Measurements from ENCODE around the gene B4GALT5.

Gene B4GALT5

DNA sequence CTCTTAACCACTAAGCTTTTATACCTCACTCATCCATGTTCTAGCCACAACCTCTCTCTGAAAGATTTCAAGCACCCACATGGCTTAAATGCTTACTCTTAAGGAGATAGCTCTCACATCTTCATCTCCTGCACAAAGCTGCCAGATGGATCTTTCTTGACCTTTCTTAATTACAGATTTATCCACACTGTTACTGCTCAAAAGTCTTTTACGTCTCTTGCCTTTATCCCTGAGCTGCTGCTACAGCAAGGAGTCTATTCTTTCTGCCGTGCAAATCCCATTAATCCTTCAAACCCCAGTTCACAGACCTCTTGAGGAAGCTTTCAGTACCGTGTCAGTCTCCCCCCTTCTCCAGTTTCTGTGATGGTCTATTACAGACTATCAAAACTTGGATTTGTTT, 54.6 kb downstream of the B4GALT5 start:
- H3K4me3 ChIP-seq (ENCODE audit: low read depth in 1 of 2, low read length in 2 of 2) = no peak overlapping the region
- H3K9me3 ChIP-seq (ENCODE audit: control insufficient read depth in 1 of 2, low read length in 2 of 2) = no peaks in the 10 kb centered on the region
- H3K4me1 ChIP-seq (ENCODE audit: control insufficient read depth in 1 of 2, insufficient read depth in 2 of 2, low read length in 2 of 2) = peaks cover 41 to 49% of the 10 kb centered on the region in 2 donors
- H3K27me3 ChIP-seq (ENCODE audit: control insufficient read depth in 1 of 2, insufficient read depth in 2 of 2, low read length in 2 of 2) = no peaks in the 10 kb centered on the region
- H3K36me3 ChIP-seq (ENCODE audit: control insufficient read depth in 1 of 2, insufficient read depth in 2 of 2, low read length in 2 of 2) = peaks cover 9 to 12% of the 10 kb centered on the region in 2 donors
- no peak overlapping the region for H3K9ac ChIP-seq (ENCODE audit: low read depth in 1 of 2, low read length in 2 of 2)
- H3K27ac ChIP-seq (ENCODE audit: low read depth, low read length) = no peak overlapping the region

GRCh38 chr20:49658508-49658907, 55.2 kb downstream of the B4GALT5 start:
- Histone ChIP-seq H3K9ac (ENCODE audit: low read depth in 1 of 2, low read length in 2 of 2) (no peak overlapping the region), H3K4me1 (ENCODE audit: control insufficient read depth in 1 of 2, insufficient read depth in 2 of 2, low read length in 2 of 2) (peaks cover 41 to 49% of the 10 kb centered on the region in 2 donors), H3K27me3 (ENCODE audit: control insufficient read depth in 1 of 2, insufficient read depth in 2 of 2, low read length in 2 of 2) (no peaks in the 10 kb centered on the region), H3K4me3 (ENCODE audit: low read depth in 1 of 2, low read length in 2 of 2) (no peak overlapping the region), H3K9me3 (ENCODE audit: control insufficient read depth in 1 of 2, low read length in 2 of 2) (no peaks in the 10 kb centered on the region), H3K27ac (ENCODE audit: low read depth, low read length) (no peak overlapping the region), H3K36me3 (ENCODE audit: control insufficient read depth in 1 of 2, insufficient read depth in 2 of 2, low read length in 2 of 2) (peaks cover 15 to 17% of the 10 kb centered on the region in 2 donors)

DNA sequence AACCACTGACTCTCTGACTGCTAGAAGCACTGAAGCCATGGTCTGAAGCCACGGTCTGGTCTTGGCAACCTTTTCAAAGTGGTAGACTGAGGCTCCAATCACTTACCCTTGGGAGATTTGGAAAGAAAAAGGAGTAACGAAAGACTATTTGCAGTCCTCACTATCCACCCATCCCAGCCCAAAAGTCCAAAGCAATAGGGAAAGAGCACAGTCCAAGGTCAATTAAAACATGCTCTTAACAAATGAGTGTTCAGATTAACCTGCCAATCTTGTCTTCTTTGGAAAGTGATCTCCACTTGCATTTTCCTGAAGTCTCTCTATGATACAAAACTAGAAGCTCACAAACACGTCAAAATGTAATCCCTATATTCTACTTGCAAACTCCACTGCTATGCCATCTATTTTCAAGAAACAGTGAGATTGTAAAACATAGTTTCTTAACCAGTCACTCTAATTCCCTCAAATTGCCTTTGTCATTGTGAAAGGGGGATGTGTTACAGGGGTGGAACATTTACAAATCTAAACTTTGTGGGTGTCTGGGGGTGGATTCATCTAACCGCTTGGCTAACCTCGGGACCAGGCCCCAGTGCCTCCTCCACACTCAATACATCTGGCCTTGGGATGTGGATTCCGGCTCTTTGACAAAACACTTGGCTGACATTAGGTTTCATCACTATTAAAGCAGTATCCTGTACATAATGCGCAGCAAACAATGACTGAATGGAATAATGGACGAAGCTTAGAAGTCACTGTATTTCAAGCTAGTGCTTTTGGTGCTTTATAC, 56.4 kb downstream of the B4GALT5 start:
- no peaks in the 10 kb centered on the region for H3K9me3 ChIP-seq (ENCODE audit: control insufficient read depth in 1 of 2, low read length in 2 of 2)
- H3K27ac ChIP-seq (ENCODE audit: low read depth, low read length) = no peak overlapping the region
- peaks cover 26 to 29% of the 10 kb centered on the region in 2 donors for H3K36me3 ChIP-seq (ENCODE audit: control insufficient read depth in 1 of 2, insufficient read depth in 2 of 2, low read length in 2 of 2)
- peaks cover 39 to 49% of the 10 kb centered on the region in 2 donors for H3K4me1 ChIP-seq (ENCODE audit: control insufficient read depth in 1 of 2, insufficient read depth in 2 of 2, low read length in 2 of 2)
- H3K4me3 ChIP-seq (ENCODE audit: low read depth in 1 of 2, low read length in 2 of 2) = no peak overlapping the region
- no peak overlapping the region for H3K9ac ChIP-seq (ENCODE audit: low read depth in 1 of 2, low read length in 2 of 2)
- H3K27me3 ChIP-seq (ENCODE audit: control insufficient read depth in 1 of 2, insufficient read depth in 2 of 2, low read length in 2 of 2) = no peaks in the 10 kb centered on the region

- Histone ChIP-seq H3K9ac (ENCODE audit: low read depth in 1 of 2, low read length in 2 of 2) (no peak overlapping the region), H3K9me3 (ENCODE audit: control insufficient read depth in 1 of 2, low read length in 2 of 2) (no peaks in the 10 kb centered on the region), H3K36me3 (ENCODE audit: control insufficient read depth in 1 of 2, insufficient read depth in 2 of 2, low read length in 2 of 2) (peaks cover 26 to 34% of the 10 kb centered on the region in 2 donors), H3K27ac (ENCODE audit: low read depth, low read length) (no peak overlapping the region), H3K4me1 (ENCODE audit: control insufficient read depth in 1 of 2, insufficient read depth in 2 of 2, low read length in 2 of 2) (peaks cover 30 to 40% of the 10 kb centered on the region in 2 donors), H3K4me3 (ENCODE audit: low read depth in 1 of 2, low read length in 2 of 2) (no peak overlapping the region), H3K27me3 (ENCODE audit: control insufficient read depth in 1 of 2, insufficient read depth in 2 of 2, low read length in 2 of 2) (no peaks in the 10 kb centered on the region)
These were observed 57.4 kb downstream of the B4GALT5 start for GRCh38 chr20:49656304-49656703.

DNA sequence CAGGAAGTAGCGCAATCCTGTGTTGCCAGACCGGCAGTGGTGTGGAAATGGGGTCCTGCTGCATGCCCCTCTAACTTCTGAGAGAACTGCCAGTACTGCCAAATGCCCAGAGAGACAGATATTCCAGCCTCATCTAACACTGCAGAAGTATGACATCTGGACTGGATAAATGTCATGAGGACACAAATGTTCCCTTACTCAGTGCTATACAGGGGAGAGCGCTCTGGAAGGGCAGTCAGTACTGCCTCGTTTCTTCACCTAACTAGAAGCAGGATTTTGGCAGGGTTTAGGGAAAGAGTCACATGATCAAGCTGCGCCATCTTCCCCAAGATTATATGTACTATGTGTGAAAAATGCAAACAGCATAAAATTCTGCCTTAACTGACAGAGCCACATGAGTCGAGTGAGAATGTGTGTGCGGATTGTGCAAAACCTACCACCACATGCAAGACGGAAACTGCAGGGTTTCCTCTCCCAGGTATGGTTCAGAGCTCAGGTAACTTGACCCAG, 59.7 kb downstream of the B4GALT5 start:
- Histone ChIP-seq H3K4me3 (ENCODE audit: low read depth in 1 of 2, low read length in 2 of 2) (no peak overlapping the region), H3K27ac (ENCODE audit: low read depth, low read length) (no peak overlapping the region), H3K9me3 (ENCODE audit: control insufficient read depth in 1 of 2, low read length in 2 of 2) (no peaks in the 10 kb centered on the region), H3K36me3 (ENCODE audit: control insufficient read depth in 1 of 2, insufficient read depth in 2 of 2, low read length in 2 of 2) (peaks cover 26 to 38% of the 10 kb centered on the region in 2 donors), H3K9ac (ENCODE audit: low read depth in 1 of 2, low read length in 2 of 2) (no peak overlapping the region), H3K4me1 (ENCODE audit: control insufficient read depth in 1 of 2, insufficient read depth in 2 of 2, low read length in 2 of 2) (peaks cover 24 to 29% of the 10 kb centered on the region in 2 donors), H3K27me3 (ENCODE audit: control insufficient read depth in 1 of 2, insufficient read depth in 2 of 2, low read length in 2 of 2) (no peaks in the 10 kb centered on the region)

GRCh38 chr20:49649672-49650071, 64.0 kb downstream of the B4GALT5 start:
- H3K36me3 ChIP-seq (ENCODE audit: control insufficient read depth in 1 of 2, insufficient read depth in 2 of 2, low read length in 2 of 2) = peaks cover 44 to 73% of the 10 kb centered on the region in 2 donors
- H3K9ac ChIP-seq (ENCODE audit: low read depth in 1 of 2, low read length in 2 of 2) = no peak overlapping the region
- H3K9me3 ChIP-seq (ENCODE audit: control insufficient read depth in 1 of 2, low read length in 2 of 2) = no peaks in the 10 kb centered on the region
- H3K4me3 ChIP-seq (ENCODE audit: low read depth in 1 of 2, low read length in 2 of 2) = no peak overlapping the region
- H3K27ac ChIP-seq (ENCODE audit: low read depth, low read length) = no peak overlapping the region
- H3K27me3 ChIP-seq (ENCODE audit: control insufficient read depth in 1 of 2, insufficient read depth in 2 of 2, low read length in 2 of 2) = no peaks in the 10 kb centered on the region
- H3K4me1 ChIP-seq (ENCODE audit: control insufficient read depth in 1 of 2, insufficient read depth in 2 of 2, low read length in 2 of 2) = no peaks in the 10 kb centered on the region

DNA sequence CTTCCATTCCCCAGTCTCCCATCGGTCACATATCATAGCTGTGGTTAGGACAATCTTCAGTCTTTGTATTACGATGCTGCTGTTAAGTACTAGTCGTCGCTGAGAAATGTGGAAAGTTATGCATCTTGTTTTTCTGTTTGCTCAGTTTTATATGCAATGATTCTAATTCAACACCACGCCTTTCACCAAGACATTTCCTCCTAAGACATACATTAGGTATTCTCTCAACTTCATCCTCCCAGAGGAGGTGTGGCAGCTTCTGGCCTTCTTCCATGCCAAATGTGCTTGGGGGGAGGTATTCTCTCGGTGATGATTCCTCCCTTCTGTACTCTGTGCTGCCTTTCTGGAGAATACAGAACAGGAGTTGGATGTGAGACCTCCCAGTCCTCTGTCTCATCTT, 66.1 kb downstream of the B4GALT5 start:
- Histone ChIP-seq H3K9me3 (ENCODE audit: control insufficient read depth in 1 of 2, low read length in 2 of 2) (no peaks in the 10 kb centered on the region), H3K27ac (ENCODE audit: low read depth, low read length) (no peak overlapping the region), H3K4me1 (ENCODE audit: control insufficient read depth in 1 of 2, insufficient read depth in 2 of 2, low read length in 2 of 2) (peaks cover 7 to 10% of the 10 kb centered on the region in 2 donors), H3K4me3 (ENCODE audit: low read depth in 1 of 2, low read length in 2 of 2) (no peak overlapping the region), H3K9ac (ENCODE audit: low read depth in 1 of 2, low read length in 2 of 2) (no peak overlapping the region), H3K27me3 (ENCODE audit: control insufficient read depth in 1 of 2, insufficient read depth in 2 of 2, low read length in 2 of 2) (no peaks in the 10 kb centered on the region), H3K36me3 (ENCODE audit: control insufficient read depth in 1 of 2, insufficient read depth in 2 of 2, low read length in 2 of 2) (peaks cover 39 to 70% of the 10 kb centered on the region in 2 donors)

GRCh38 chr20:49646528-49646927, 67.2 kb downstream of the B4GALT5 start:
- peaks cover 15 to 20% of the 10 kb centered on the region in 2 donors for H3K4me1 ChIP-seq (ENCODE audit: control insufficient read depth in 1 of 2, insufficient read depth in 2 of 2, low read length in 2 of 2)
- H3K27me3 ChIP-seq (ENCODE audit: control insufficient read depth in 1 of 2, insufficient read depth in 2 of 2, low read length in 2 of 2) = no peaks in the 10 kb centered on the region
- no peak overlapping the region for H3K27ac ChIP-seq (ENCODE audit: low read depth, low read length)
- H3K9me3 ChIP-seq (ENCODE audit: control insufficient read depth in 1 of 2, low read length in 2 of 2) = no peaks in the 10 kb centered on the region
- no peak overlapping the region for H3K4me3 ChIP-seq (ENCODE audit: low read depth in 1 of 2, low read length in 2 of 2)
- H3K36me3 ChIP-seq (ENCODE audit: control insufficient read depth in 1 of 2, insufficient read depth in 2 of 2, low read length in 2 of 2) = peaks cover 38 to 72% of the 10 kb centered on the region in 2 donors
- H3K9ac ChIP-seq (ENCODE audit: low read depth in 1 of 2, low read length in 2 of 2) = no peak overlapping the region

DNA sequence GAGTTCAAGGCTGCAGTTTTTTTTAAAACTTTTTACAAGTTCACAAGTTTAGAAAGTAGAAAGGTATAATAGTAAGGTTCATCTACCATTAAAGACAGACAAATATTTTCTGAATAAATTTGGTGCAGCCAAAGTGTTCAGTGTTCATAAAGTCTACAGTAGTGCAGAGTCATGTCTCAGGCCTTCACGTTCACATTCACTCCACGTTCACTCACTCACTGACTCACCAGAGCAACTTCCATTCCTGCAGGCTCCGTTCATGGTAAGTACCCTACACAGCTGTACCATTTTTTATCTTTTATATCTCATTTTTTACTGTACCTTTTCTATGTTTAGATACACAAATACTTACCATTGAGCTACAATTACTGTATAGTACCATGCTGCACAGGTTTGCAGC, 67.6 kb downstream of the B4GALT5 start:
- no peaks in the 10 kb centered on the region for H3K9me3 ChIP-seq (ENCODE audit: control insufficient read depth in 1 of 2, low read length in 2 of 2)
- no peak overlapping the region for H3K9ac ChIP-seq (ENCODE audit: low read depth in 1 of 2, low read length in 2 of 2)
- peaks cover 18 to 22% of the 10 kb centered on the region in 2 donors for H3K4me1 ChIP-seq (ENCODE audit: control insufficient read depth in 1 of 2, insufficient read depth in 2 of 2, low read length in 2 of 2)
- no peak overlapping the region for H3K27ac ChIP-seq (ENCODE audit: low read depth, low read length)
- peaks cover 42 to 76% of the 10 kb centered on the region in 2 donors for H3K36me3 ChIP-seq (ENCODE audit: control insufficient read depth in 1 of 2, insufficient read depth in 2 of 2, low read length in 2 of 2)
- H3K27me3 ChIP-seq (ENCODE audit: control insufficient read depth in 1 of 2, insufficient read depth in 2 of 2, low read length in 2 of 2) = no peaks in the 10 kb centered on the region
- no peak overlapping the region for H3K4me3 ChIP-seq (ENCODE audit: low read depth in 1 of 2, low read length in 2 of 2)

- Histone ChIP-seq H3K27ac (ENCODE audit: low read depth, low read length) (no peak overlapping the region), H3K9me3 (ENCODE audit: control insufficient read depth in 1 of 2, low read length in 2 of 2) (no peaks in the 10 kb centered on the region), H3K4me1 (ENCODE audit: control insufficient read depth in 1 of 2, insufficient read depth in 2 of 2, low read length in 2 of 2) (peaks cover 18 to 22% of the 10 kb centered on the region in 2 donors), H3K9ac (ENCODE audit: low read depth in 1 of 2, low read length in 2 of 2) (no peak overlapping the region), H3K27me3 (ENCODE audit: control insufficient read depth in 1 of 2, insufficient read depth in 2 of 2, low read length in 2 of 2) (no peaks in the 10 kb centered on the region), H3K36me3 (ENCODE audit: control insufficient read depth in 1 of 2, insufficient read depth in 2 of 2, low read length in 2 of 2) (peaks cover 47 to 85% of the 10 kb centered on the region in 2 donors), H3K4me3 (ENCODE audit: low read depth in 1 of 2, low read length in 2 of 2) (no peak overlapping the region)
These were observed 68.6 kb downstream of the B4GALT5 start for GRCh38 chr20:49644980-49645565.
